ENCODE measurements around the gene RHOXF2B.
"Not testable (repeated sequence)": the region's sequence is repeated elsewhere in the genome, so short reads cannot be mapped to it uniquely, and the experiment has no call there.

Gene RHOXF2B

DNA sequence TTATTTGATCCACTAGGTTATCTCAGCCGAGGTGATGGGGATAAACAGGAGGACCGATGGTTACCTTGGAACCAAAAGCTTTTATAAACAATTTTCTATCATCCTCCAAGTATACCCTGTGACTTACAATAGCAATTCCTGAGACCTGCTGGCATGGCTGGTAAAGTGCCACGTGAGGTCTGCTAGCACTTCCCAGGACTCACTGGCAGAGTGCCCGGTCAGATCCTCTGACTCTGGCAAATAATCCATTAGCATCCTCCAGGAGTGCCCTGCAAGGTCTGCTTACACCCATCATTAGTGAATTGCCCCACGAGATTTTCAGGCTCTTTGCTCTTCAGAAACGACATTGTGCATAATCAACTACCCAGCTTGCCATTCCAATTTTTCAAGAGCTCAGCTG is 37.3 kb downstream of the RHOXF2B start:
- H3K4me3 ChIP-seq (ENCODE audit: insufficient read depth, low read length, poor library complexity, severe bottlenecking); H3K36me3 ChIP-seq (ENCODE audit: low read length); H3K4me2 ChIP-seq (ENCODE audit: low read depth, low read length, poor library complexity, severe bottlenecking); H2AFZ ChIP-seq (ENCODE audit: low read depth, low read length, severe bottlenecking); H3K9me3 ChIP-seq (ENCODE audit: insufficient read depth, low read length); H3K9me2 ChIP-seq (replicated peaks; ENCODE audit: insufficient read depth, low read length); H3K9ac ChIP-seq (ENCODE audit: low read length); H3K79me2 ChIP-seq (ENCODE audit: insufficient read depth, low read length); H3K27ac ChIP-seq (ENCODE audit: low read depth, low read length); H3F3A ChIP-seq (ENCODE audit: insufficient read depth); H4K20me1 ChIP-seq (ENCODE audit: low read depth, low read length); H3K27me3 ChIP-seq (ENCODE audit: low read length): not testable (repeated sequence)

DNA sequence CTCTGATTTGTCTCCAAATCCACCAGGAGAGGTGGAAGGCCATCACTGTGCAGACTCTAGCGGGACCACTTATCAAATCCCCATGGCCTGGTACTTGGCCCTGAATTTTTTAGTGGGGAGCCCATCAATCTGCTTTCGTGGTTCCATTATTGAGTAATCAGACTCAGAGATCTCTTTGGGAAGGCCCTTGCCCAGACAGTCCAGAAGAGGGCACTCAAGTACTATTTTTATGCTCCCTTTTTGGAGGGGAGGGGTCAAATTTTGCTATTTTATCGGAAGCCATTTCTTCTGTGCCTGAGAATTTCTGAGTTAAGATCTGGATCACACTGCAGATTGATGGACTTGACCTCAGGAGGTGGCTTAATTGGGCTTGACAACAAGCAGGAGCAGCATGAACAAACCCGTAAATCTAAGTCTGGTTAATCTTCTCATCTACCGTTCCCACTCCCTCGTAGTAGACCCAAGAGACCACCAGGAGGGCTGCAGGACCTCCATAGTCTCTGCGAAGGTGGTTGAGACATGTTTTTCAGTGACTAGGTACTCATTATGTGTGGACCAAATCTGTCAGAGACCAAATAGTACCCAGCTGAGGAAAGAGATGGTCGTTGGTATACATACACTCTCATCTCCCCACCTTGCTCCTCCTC is 38.3 kb downstream of the RHOXF2B start:
- not testable (repeated sequence) for H3F3A ChIP-seq (ENCODE audit: insufficient read depth); H3K9me2 ChIP-seq (replicated peaks; ENCODE audit: insufficient read depth, low read length); H2AFZ ChIP-seq (ENCODE audit: low read depth, low read length, severe bottlenecking); H3K4me3 ChIP-seq (ENCODE audit: insufficient read depth, low read length, poor library complexity, severe bottlenecking); H3K36me3 ChIP-seq (ENCODE audit: low read length); H3K27ac ChIP-seq (ENCODE audit: low read depth, low read length); H3K79me2 ChIP-seq (ENCODE audit: insufficient read depth, low read length); H3K27me3 ChIP-seq (ENCODE audit: low read length); H3K9ac ChIP-seq (ENCODE audit: low read length); H4K20me1 ChIP-seq (ENCODE audit: low read depth, low read length); H3K4me2 ChIP-seq (ENCODE audit: low read depth, low read length, poor library complexity, severe bottlenecking); H3K9me3 ChIP-seq (ENCODE audit: insufficient read depth, low read length)

DNA sequence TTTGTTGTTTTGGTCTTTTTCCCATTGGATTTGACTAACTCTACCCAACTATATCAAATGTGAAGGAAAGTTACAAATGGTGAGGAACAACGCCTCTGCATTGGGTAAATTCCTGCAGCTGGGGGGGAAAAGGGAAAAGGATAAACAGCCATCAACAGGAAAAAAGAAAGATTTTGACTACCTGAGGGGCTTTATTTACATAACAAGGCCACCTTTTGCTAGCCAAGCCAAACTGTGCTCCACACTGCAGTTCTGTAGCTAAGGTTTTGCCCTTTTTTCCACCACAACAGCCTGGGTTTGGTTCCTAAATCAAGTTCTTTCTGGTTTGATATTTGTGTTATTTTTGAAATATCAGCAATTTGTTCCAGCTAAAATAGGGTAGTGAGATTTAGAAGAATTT is 40.8 kb downstream of the RHOXF2B start:
- Histone ChIP-seq H3K4me2 (ENCODE audit: low read depth, low read length, poor library complexity, severe bottlenecking) (peak overlapping the region; percentile 46), H3K36me3 (ENCODE audit: low read length) (no peaks in the 10 kb centered on the region), H3K9me2 (replicated peaks; ENCODE audit: insufficient read depth, low read length) (no peaks in the 10 kb centered on the region)

DNA sequence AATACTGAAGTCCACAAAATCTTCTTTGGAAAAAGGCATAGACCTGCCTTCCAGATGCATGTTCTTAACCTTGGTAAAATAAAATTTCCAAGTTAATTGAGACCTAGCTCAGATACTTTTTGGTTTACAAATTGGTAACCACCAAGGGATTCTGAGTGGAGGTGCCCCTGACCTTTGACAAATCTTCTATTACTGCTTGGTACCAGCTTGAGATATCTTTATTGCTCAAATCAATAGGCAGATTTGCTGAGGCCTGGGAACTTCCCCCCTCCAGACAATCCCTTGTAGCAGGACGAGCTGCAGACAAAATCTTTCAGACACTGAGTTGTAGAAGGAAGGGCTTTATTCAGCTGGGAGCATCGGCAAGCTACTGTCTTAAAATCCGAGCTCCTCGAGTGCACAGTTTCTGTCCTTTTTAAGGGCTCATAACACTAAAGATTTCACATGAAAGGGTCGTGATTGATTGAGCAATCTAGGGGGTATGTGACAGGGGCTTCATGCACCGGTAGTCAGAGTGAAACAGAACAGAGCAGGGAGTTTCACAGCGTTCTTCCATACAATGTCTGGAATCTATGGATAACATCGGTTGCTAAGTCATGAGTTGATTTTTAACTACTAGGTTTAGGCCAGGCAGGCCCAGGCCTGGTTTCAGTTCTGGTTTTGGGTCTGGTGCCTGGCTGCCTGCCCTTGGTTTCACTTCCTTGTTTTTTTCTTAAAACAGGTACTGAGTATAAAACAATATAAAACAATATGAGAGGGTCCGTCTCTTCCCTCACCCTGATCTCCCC is 41.8 kb downstream of the RHOXF2B start:
- not testable (repeated sequence) for H3K27ac ChIP-seq (ENCODE audit: low read depth, low read length); H3F3A ChIP-seq (ENCODE audit: insufficient read depth); H4K20me1 ChIP-seq (ENCODE audit: low read depth, low read length); H3K36me3 ChIP-seq (ENCODE audit: low read length); H3K79me2 ChIP-seq (ENCODE audit: insufficient read depth, low read length); H3K4me3 ChIP-seq (ENCODE audit: insufficient read depth, low read length, poor library complexity, severe bottlenecking); H3K27me3 ChIP-seq (ENCODE audit: low read length); H3K9me3 ChIP-seq (ENCODE audit: insufficient read depth, low read length); H3K9me2 ChIP-seq (replicated peaks; ENCODE audit: insufficient read depth, low read length); H2AFZ ChIP-seq (ENCODE audit: low read depth, low read length, severe bottlenecking); H3K9ac ChIP-seq (ENCODE audit: low read length)
- H3K4me2 ChIP-seq (ENCODE audit: low read depth, low read length, poor library complexity, severe bottlenecking) = peak overlapping the region; percentile 46

More for the DNA sequence above, 40.8 kb downstream of the RHOXF2B start:
- no peak overlapping the region for H3K27ac ChIP-seq (ENCODE audit: low read depth, low read length)
- no peaks in the 10 kb centered on the region for H3K79me2 ChIP-seq (ENCODE audit: insufficient read depth, low read length)
- no peak overlapping the region for H3K9ac ChIP-seq (ENCODE audit: low read length)
- TF ChIP-seq EZH2phosphoT487 (conservative IDR thresholded peaks at IDR 0.05; ENCODE audit: low read length) = no peak
- TF ChIP-seq, protein P1, sequence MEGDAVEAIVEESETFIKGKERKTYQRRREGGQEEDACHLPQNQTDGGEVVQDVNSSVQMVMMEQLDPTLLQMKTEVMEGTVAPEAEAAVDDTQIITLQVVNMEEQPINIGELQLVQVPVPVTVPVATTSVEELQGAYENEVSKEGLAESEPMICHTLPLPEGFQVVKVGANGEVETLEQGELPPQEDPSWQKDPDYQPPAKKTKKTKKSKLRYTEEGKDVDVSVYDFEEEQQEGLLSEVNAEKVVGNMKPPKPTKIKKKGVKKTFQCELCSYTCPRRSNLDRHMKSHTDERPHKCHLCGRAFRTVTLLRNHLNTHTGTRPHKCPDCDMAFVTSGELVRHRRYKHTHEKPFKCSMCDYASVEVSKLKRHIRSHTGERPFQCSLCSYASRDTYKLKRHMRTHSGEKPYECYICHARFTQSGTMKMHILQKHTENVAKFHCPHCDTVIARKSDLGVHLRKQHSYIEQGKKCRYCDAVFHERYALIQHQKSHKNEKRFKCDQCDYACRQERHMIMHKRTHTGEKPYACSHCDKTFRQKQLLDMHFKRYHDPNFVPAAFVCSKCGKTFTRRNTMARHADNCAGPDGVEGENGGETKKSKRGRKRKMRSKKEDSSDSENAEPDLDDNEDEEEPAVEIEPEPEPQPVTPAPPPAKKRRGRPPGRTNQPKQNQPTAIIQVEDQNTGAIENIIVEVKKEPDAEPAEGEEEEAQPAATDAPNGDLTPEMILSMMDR (IDR thresholded peaks at IDR 0.05; ENCODE audit: insufficient read depth, low read length, poor library complexity, severe bottlenecking) = no peak
- H3K9me3 ChIP-seq (ENCODE audit: insufficient read depth, low read length) = no peaks in the 10 kb centered on the region
- H3F3A ChIP-seq (ENCODE audit: insufficient read depth) = 0 out of 2 replicates have a peak, but pooled peaks cover 4% of the 10 kb centered on the region
- H4K20me1 ChIP-seq (ENCODE audit: low read depth, low read length) = no peaks in the 10 kb centered on the region
- H3K27me3 ChIP-seq (ENCODE audit: low read length) = no peaks in the 10 kb centered on the region
- H2AFZ ChIP-seq (ENCODE audit: low read depth, low read length, severe bottlenecking) = no peak overlapping the region
- no peak overlapping the region for H3K4me3 ChIP-seq (ENCODE audit: insufficient read depth, low read length, poor library complexity, severe bottlenecking)

DNA sequence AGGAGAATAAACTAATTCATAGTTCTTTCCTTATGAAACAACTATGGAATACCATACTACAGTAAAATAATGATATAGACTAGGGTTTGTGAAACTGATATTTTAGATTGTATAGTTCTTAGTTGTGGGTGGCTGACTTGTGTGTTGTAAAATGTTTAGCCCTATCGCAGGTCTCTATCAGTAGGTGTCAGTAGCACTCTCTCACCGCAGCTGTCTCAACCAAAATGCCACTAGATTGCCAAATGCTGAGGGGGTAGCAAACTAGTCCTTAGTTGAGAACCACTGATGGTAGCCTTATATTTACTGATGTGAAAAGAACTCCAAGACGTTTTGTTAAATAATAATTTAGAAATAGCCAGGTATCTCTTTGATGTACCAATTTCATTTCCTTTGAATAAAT is 48.1 kb downstream of the RHOXF2B start:
- no peaks in the 10 kb centered on the region for H3K9me3 ChIP-seq (ENCODE audit: insufficient read depth, low read length)
- no peaks in the 10 kb centered on the region for H4K20me1 ChIP-seq (ENCODE audit: low read depth, low read length)
- no peak overlapping the region for H2AFZ ChIP-seq (ENCODE audit: low read depth, low read length, severe bottlenecking)
- H3K27me3 ChIP-seq (ENCODE audit: low read length) = no peaks in the 10 kb centered on the region
- no peak overlapping the region for H3K27ac ChIP-seq (ENCODE audit: low read depth, low read length)
- H3F3A ChIP-seq (ENCODE audit: insufficient read depth) = no peaks in the 10 kb centered on the region
- TF ChIP-seq EZH2phosphoT487 (conservative IDR thresholded peaks at IDR 0.05; ENCODE audit: low read length) = no peak
- TF ChIP-seq, protein P1 (IDR thresholded peaks at IDR 0.05; ENCODE audit: insufficient read depth, low read length, poor library complexity, severe bottlenecking) = no peak
- H3K4me3 ChIP-seq (ENCODE audit: insufficient read depth, low read length, poor library complexity, severe bottlenecking) = no peak overlapping the region
- H3K4me2 ChIP-seq (ENCODE audit: low read depth, low read length, poor library complexity, severe bottlenecking) = no peak overlapping the region
- H3K36me3 ChIP-seq (ENCODE audit: low read length) = no peaks in the 10 kb centered on the region
- H3K79me2 ChIP-seq (ENCODE audit: insufficient read depth, low read length) = no peaks in the 10 kb centered on the region
- H3K9me2 ChIP-seq (replicated peaks; ENCODE audit: insufficient read depth, low read length) = no peaks in the 10 kb centered on the region
- H3K9ac ChIP-seq (ENCODE audit: low read length) = no peak overlapping the region
